Mesenchymal stem cell (in vitro differentiated cells and primary cell): ENCODE data around the gene CCDC74B.
"Not testable (repeated sequence)": the region's sequence is repeated elsewhere in the genome, so short reads cannot be mapped to it uniquely, and the experiment has no call there.

Experiments
- DNase-seq: peaks from one replicate; pipeline ENCODE4 v3.0.0-alpha.2; 2013
- H2AFZ ChIP-seq: one replicate; pipeline ENCODE4 v1.6.1; 2013; ENCODE audit warnings: low read depth, mild to moderate bottlenecking, control low read depth, inconsistent platforms, low read length, moderate library complexity
- H2AK5ac ChIP-seq: 2 replicates; pipeline ENCODE4 v1.6.1; 2013; ENCODE audit warnings: low read length, moderate library complexity, mild to moderate bottlenecking, inconsistent platforms; ENCODE audit not compliant: severe bottlenecking
- H2BK120ac ChIP-seq: one replicate; pipeline ENCODE4 v1.6.1; 2013; ENCODE audit warnings: low read depth, mild to moderate bottlenecking, inconsistent platforms, low read length, moderate library complexity
- H2BK12ac ChIP-seq, 2 experiments: one replicate each; pipeline ENCODE4 v1.6.1; 2013; ENCODE audit warnings: inconsistent platforms in 2 of 2, low read length in 2 of 2, mild to moderate bottlenecking in 2 of 2, moderate library complexity in 2 of 2, control low read depth in 1 of 2
- H2BK15ac ChIP-seq: one replicate; pipeline ENCODE4 v1.6.1; 2013; ENCODE audit warnings: mild to moderate bottlenecking, low read depth, inconsistent platforms; ENCODE audit not compliant: poor library complexity, severe bottlenecking
- H2BK5ac ChIP-seq: 2 replicates; pipeline ENCODE4 v1.6.1; 2013; ENCODE audit warnings: low read depth, mild to moderate bottlenecking, low read length, control low read depth, inconsistent platforms; ENCODE audit not compliant: poor library complexity, severe bottlenecking
- H3K14ac ChIP-seq, 2 experiments: one replicate each; pipeline ENCODE4 v1.6.1; 2013; ENCODE audit warnings: inconsistent platforms in 2 of 2, low read length in 2 of 2, control low read depth in 1 of 2, mild to moderate bottlenecking in 1 of 2, moderate library complexity in 1 of 2
- H3K18ac ChIP-seq, 2 experiments: one replicate each; pipeline ENCODE4 v1.6.1; 2013; ENCODE audit warnings: inconsistent platforms in 2 of 2, low read length in 2 of 2, control low read depth in 1 of 2, low read depth in 1 of 2, mild to moderate bottlenecking in 1 of 2
- H3K23ac ChIP-seq, 2 experiments: one replicate each; pipeline ENCODE4 v1.6.1; 2013; ENCODE audit warnings: inconsistent platforms in 2 of 2, low read length in 2 of 2, mild to moderate bottlenecking in 2 of 2, moderate library complexity in 2 of 2, control low read depth in 1 of 2
- H3K27ac ChIP-seq: 2 replicates; pipeline ENCODE4 v1.5.1; 2013; ENCODE audit warnings: mild to moderate bottlenecking, moderate library complexity, low read length, control low read depth, inconsistent platforms; ENCODE audit not compliant: poor library complexity, severe bottlenecking
- H3K27me3 ChIP-seq, 2 experiments: 2 replicates each; pipeline versions ENCODE4 v1.6.1 to v1.7.0; 2013; ENCODE audit warnings: low read length in 2 of 2, mild to moderate bottlenecking in 2 of 2, moderate library complexity in 2 of 2, control low read depth in 1 of 2, inconsistent platforms in 1 of 2; ENCODE audit not compliant: control insufficient read depth in 1 of 2, insufficient read depth in 1 of 2
- H3K36me3 ChIP-seq, 2 experiments: 2 replicates each; pipeline versions ENCODE4 v1.6.1 to v1.7.0; 2013; ENCODE audit warnings: low read length in 2 of 2, control low read depth in 1 of 2, inconsistent platforms in 1 of 2, low read depth in 1 of 2, mild to moderate bottlenecking in 1 of 2; ENCODE audit not compliant: insufficient read depth in 2 of 2, control insufficient read depth in 1 of 2
- H3K4ac ChIP-seq, 2 experiments: one replicate each; pipeline ENCODE4 v1.6.1; 2013; ENCODE audit warnings: inconsistent platforms in 2 of 2, low read length in 2 of 2, mild to moderate bottlenecking in 2 of 2, moderate library complexity in 2 of 2, control low read depth in 1 of 2, low read depth in 1 of 2
- H3K4me1 ChIP-seq: 2 replicates; pipeline ENCODE4 v1.6.1; 2013; ENCODE audit warnings: low read depth, low read length, control low read depth; ENCODE audit not compliant: control insufficient read depth, insufficient read depth
- H3K4me2 ChIP-seq: 2 replicates; pipeline ENCODE4 v1.6.1; 2013; ENCODE audit warnings: low read length, mild to moderate bottlenecking, inconsistent platforms; ENCODE audit not compliant: poor library complexity, severe bottlenecking
- H3K4me3 ChIP-seq, 2 experiments: 2 replicates each; pipeline versions ENCODE4 v1.5.1 to v1.7.0; 2013; ENCODE audit warnings: low read length in 2 of 2, mild to moderate bottlenecking in 2 of 2, control low read depth in 1 of 2, low read depth in 1 of 2; ENCODE audit not compliant: insufficient read depth in 1 of 2
- H3K79me1 ChIP-seq: replicated peaks from 2 replicates; pipeline ENCODE4 v1.6.1; 2013; ENCODE audit warnings: mild to moderate bottlenecking, control low read depth, low read length, inconsistent platforms; ENCODE audit not compliant: poor library complexity, severe bottlenecking
- H3K9ac ChIP-seq: 2 replicates; pipeline ENCODE4 v1.7.0; 2013; ENCODE audit warnings: mild to moderate bottlenecking, low read length, moderate library complexity
- H3K9me3 ChIP-seq: 2 replicates; pipeline ENCODE4 v1.7.0; 2013; ENCODE audit warnings: mild to moderate bottlenecking, low read length; ENCODE audit not compliant: control insufficient read depth
- H4K8ac ChIP-seq: one replicate; pipeline ENCODE4 v1.6.1; 2013; ENCODE audit warnings: inconsistent platforms, mild to moderate bottlenecking, low read length, moderate library complexity
- H4K91ac ChIP-seq: one replicate; pipeline ENCODE4 v1.6.1; 2013; ENCODE audit warnings: mild to moderate bottlenecking, low read length, inconsistent platforms
- WGBS: methylation state at CpG from one replicate; pipeline ENCODE4 v1.1.7; 2013; ENCODE audit warnings: mixed read lengths; 5-methylcytosine and 5-hydroxymethylcytosine counted together

CCDC74B gene

DNA sequence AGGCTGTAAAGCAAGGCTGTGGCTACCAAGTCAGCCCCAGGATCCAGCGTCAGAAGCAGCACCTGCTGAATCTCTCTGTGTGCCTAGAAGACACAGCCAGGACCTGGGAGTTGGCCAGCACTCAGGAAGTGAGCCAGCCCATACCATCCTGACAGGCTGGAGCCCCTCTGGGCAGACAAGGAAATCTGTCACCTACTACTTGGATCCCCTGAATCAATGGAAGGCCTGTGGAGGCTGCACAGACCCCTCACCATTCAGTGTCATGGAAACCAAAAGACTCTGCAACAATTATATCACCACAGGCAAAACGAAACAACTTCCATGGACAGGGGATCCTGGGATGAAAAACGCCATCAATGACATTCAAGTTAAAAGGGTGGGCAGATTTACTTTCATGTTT lies 21.7 kb upstream of the CCDC74B start:
- not testable (repeated sequence) for H3K4me1 ChIP-seq, DNase-seq, H3K9ac ChIP-seq, H2BK15ac ChIP-seq, H3K14ac ChIP-seq, H3K27ac ChIP-seq, H2BK120ac ChIP-seq, H4K8ac ChIP-seq, H3K9me3 ChIP-seq, H3K23ac ChIP-seq, H3K18ac ChIP-seq, H4K91ac ChIP-seq, H2AFZ ChIP-seq, H2BK5ac ChIP-seq, H3K4ac ChIP-seq, H2BK12ac ChIP-seq, H2AK5ac ChIP-seq, H3K4me3 ChIP-seq, H3K27me3 ChIP-seq, H3K4me2 ChIP-seq
- Histone ChIP-seq H3K79me1 (peaks cover 21% of the 10 kb centered on the region), H3K36me3 (peaks cover 66 to 76% of the 10 kb centered on the region in 2 experiments)
- WGBS = 98% methylated on average over 3 of the region's 3 CpGs

DNA sequence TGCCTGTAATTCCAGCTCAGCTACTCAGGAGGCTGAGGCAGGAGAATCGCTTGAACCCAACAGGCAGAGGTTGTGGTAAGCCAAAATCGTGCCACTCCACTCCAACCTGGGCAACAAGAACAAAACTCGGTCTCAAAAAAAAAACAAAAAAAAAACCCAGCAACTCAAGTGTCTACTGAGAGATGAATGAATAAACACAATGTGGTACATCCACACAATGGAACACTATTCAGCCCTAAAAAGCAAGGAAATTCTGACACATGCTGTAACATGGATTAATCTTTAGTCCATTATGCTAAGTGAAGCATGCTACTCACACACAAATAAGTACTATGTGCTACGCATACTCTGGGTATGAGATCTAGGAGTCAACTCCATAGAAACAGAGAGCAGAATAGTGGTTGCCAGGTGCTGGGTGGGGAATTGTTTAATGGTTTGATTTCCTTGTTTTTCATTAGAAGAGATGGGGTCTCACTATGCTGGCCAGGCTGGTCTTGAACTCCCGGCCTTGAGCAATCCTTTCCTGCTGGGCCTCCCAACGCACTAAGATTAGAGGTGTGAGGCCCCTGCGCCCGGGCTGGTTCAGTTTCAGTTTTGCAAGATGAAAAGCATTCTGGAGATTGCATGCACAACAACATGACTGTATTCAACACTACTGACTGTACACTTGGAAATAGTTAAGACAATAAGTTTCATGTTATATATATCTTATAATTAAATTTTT lies 20.5 kb upstream of the CCDC74B start:
- WGBS = over 99% methylated on average over 6 of the region's 8 CpGs
- H3K36me3 ChIP-seq = peaks cover 57 to 74% of the 10 kb centered on the region in 2 experiments
- H3K4ac ChIP-seq = no peak overlapping the region
- no peak overlapping the region for H4K91ac ChIP-seq
- H2BK15ac ChIP-seq = no peak overlapping the region
- no peak overlapping the region for H2BK12ac ChIP-seq
- no peak overlapping the region for H2AFZ ChIP-seq
- H2BK120ac ChIP-seq = no peak overlapping the region
- no peaks in the 10 kb centered on the region for H3K27me3 ChIP-seq
- no peak overlapping the region for H3K4me2 ChIP-seq
- H3K9ac ChIP-seq = no peak overlapping the region
- no peak overlapping the region for H3K27ac ChIP-seq
- H3K14ac ChIP-seq = no peak overlapping the region
- no peaks in the 10 kb centered on the region for H3K9me3 ChIP-seq
- H2AK5ac ChIP-seq = no peak overlapping the region
- H2BK5ac ChIP-seq = no peak overlapping the region
- H4K8ac ChIP-seq = no peak overlapping the region
- H3K18ac ChIP-seq = no peak overlapping the region
- H3K79me1 ChIP-seq = peaks cover 20% of the 10 kb centered on the region
- DNase-seq = no peak
- H3K23ac ChIP-seq = no peak overlapping the region
- H3K4me3 ChIP-seq = no peak overlapping the region
- peaks cover 3% of the 10 kb centered on the region for H3K4me1 ChIP-seq

DNA sequence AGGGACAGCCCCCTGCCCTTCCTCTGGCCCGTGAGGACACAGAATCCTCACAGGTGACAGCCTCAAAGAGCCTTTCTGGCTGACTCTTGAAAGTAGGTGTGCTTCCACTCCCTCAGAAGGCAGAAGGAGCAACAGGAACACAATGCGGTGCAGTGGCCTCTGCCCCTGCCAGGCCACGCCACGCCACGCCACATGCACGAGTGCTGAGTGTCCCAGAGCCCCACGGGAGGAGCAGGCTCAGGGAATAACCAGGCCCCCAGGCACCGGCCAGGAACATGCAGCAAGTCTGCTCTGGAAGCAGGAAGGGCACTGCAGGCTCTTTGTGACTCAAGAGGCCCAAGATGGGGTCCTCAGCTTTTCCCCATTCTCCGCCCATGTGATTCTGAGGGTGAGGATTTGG lies 18.1 kb upstream of the CCDC74B start:
- H3K4me1 ChIP-seq = peaks cover 7% of the 10 kb centered on the region
- H2BK5ac ChIP-seq = no peak overlapping the region
- no peak overlapping the region for H2AK5ac ChIP-seq
- H3K4me3 ChIP-seq = no peak overlapping the region
- H3K18ac ChIP-seq = no peak overlapping the region
- no peak overlapping the region for H3K9ac ChIP-seq
- H2AFZ ChIP-seq = no peak overlapping the region
- H2BK12ac ChIP-seq = no peak overlapping the region
- DNase-seq = no peak
- H3K79me1 ChIP-seq = peaks cover 20% of the 10 kb centered on the region
- peaks cover 49 to 80% of the 10 kb centered on the region in 2 experiments for H3K36me3 ChIP-seq
- no peak overlapping the region for H3K23ac ChIP-seq
- H3K9me3 ChIP-seq = no peaks in the 10 kb centered on the region
- H3K27ac ChIP-seq = no peak overlapping the region
- H3K4ac ChIP-seq = no peak overlapping the region
- WGBS = 97% methylated on average over 8 of the region's 9 CpGs
- no peak overlapping the region for H4K8ac ChIP-seq
- no peak overlapping the region for H4K91ac ChIP-seq
- H3K14ac ChIP-seq = no peak overlapping the region
- no peak overlapping the region for H2BK15ac ChIP-seq
- no peak overlapping the region for H3K4me2 ChIP-seq
- H2BK120ac ChIP-seq = no peak overlapping the region
- H3K27me3 ChIP-seq = no peaks in the 10 kb centered on the region

DNA sequence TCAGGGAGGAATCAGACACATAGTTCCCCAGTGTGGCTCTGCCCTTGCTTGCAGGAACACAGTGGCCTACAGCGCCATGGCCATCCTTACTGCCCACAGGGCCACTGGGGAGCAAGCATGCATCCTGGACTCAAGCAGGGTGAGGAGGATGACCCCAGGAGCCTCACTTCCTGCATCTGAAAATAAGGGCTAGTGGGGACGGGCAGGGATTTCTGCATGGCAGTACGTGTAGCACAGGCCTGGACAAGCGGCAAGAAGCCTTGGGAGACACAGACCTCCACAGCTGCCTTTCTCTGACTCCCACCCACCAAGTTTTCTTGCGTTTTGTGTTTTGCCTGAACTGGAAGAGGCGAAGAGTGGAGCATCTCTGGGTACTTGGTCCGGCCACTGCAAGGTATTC lies 17.6 kb upstream of the CCDC74B start:
- not testable (repeated sequence) for H2BK15ac ChIP-seq, H2AFZ ChIP-seq, H2BK12ac ChIP-seq, H4K91ac ChIP-seq, H3K9me3 ChIP-seq, H3K27ac ChIP-seq, H3K4ac ChIP-seq, H3K18ac ChIP-seq, H3K4me2 ChIP-seq, H3K27me3 ChIP-seq, H2BK5ac ChIP-seq, H3K14ac ChIP-seq, DNase-seq, H4K8ac ChIP-seq, H2AK5ac ChIP-seq, H3K23ac ChIP-seq, H3K4me1 ChIP-seq, H2BK120ac ChIP-seq, H3K9ac ChIP-seq, H3K4me3 ChIP-seq
- WGBS = 98% methylated on average over 6 of the region's 7 CpGs
- peaks cover 21% of the 10 kb centered on the region for H3K79me1 ChIP-seq
- H3K36me3 ChIP-seq = peaks cover 45 to 81% of the 10 kb centered on the region in 2 experiments
